ENCODE measurements around the gene ZKSCAN3. TPM values are rescaled to one million over a fixed set of nuclear protein-coding genes. Genes with fewer than 3 reads are reported as not detected.
A peak's percentile ranks its signal among the peaks of the same experiment; 100 is the strongest.

ZKSCAN3 gene
- total RNA-seq, 4 donors from 2014 or later = 0.29 to 12.3 (median 5.1) TPM

DNA sequence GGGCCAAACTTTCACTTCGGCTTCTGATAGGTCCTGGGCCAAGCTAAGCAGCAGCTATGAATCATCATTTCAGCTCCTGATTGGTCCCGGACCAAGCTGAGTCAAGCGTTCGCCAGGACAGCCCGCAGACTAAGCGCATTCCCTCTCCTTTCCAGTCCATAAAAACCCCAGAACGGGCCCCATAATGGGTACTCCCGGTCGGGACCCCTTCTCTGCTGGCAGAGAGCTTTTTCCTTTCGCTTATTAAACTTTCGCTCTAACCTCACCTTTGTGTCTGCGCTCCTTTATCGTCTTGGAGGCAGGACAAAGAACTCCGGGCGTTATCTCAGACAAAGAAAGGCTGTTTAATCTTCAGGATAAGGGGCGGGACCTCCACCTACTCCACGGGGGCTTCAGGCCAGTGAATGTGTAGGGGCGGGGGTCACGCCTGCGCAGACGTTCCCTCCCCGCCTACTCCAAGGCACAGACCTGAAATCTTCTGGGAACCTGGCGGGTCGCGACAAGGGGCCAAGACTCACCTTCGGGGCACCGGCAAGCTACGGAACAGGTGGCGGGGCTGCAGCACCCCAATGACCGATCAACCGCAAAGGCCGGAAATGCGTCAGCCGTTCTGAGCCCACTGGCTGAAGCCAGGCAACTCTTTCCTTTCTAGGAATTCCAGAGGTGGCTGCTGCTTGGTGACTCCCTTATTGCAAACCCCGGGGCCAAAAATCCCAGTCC lies 14.0 kb upstream of the ZKSCAN3 start, which contains the start of gene ZSCAN31:
TSS of gene ZSCAN31 (minus strand) at position 585 of the 720 bp plus-strand sequence. CDS start 6,465 bp downstream, outside the sequence.
- Histone ChIP-seq H3K36me3 (no peaks in the 10 kb centered on the region), H3K27ac (peak within 1 kb of the TSS; percentile 99), H3K9me3 (no peaks in the 10 kb centered on the region), H3K27me3 (no peaks in the 10 kb centered on the region), H3K4me1 (no peaks in the 10 kb centered on the region), H3K4me3 (peak within 1 kb of the TSS; percentile 75 to 79)
- peak; percentile 96 to 99 for DNase-seq
- intact Hi-C loops (cut with DNase I; ENCODE audit: low total_unique reads) = no loop called here
- TF ChIP-seq, protein P1, sequence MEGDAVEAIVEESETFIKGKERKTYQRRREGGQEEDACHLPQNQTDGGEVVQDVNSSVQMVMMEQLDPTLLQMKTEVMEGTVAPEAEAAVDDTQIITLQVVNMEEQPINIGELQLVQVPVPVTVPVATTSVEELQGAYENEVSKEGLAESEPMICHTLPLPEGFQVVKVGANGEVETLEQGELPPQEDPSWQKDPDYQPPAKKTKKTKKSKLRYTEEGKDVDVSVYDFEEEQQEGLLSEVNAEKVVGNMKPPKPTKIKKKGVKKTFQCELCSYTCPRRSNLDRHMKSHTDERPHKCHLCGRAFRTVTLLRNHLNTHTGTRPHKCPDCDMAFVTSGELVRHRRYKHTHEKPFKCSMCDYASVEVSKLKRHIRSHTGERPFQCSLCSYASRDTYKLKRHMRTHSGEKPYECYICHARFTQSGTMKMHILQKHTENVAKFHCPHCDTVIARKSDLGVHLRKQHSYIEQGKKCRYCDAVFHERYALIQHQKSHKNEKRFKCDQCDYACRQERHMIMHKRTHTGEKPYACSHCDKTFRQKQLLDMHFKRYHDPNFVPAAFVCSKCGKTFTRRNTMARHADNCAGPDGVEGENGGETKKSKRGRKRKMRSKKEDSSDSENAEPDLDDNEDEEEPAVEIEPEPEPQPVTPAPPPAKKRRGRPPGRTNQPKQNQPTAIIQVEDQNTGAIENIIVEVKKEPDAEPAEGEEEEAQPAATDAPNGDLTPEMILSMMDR (IDR thresholded peaks at IDR 0.05) = no peak
- TF ChIP-seq POLR2A (IDR thresholded peaks at IDR 0.05) = peak; percentile 60 to 78

- no peaks in the 10 kb centered on the region for H3K27me3 ChIP-seq
- no peaks in the 10 kb centered on the region for H3K9me3 ChIP-seq
- H3K27ac ChIP-seq = peak overlapping the region; percentile 99
- no peaks in the 10 kb centered on the region for H3K36me3 ChIP-seq
- H3K4me1 ChIP-seq = no peaks in the 10 kb centered on the region
- intact Hi-C loops (cut with DNase I; ENCODE audit: low total_unique reads) = no loop called here
- peak overlapping the region; percentile 75 to 79 for H3K4me3 ChIP-seq
- TF ChIP-seq, protein P1 (IDR thresholded peaks at IDR 0.05) = peak in 1 of 4 experiments; percentile 9
- no peak for TF ChIP-seq POLR2A (IDR thresholded peaks at IDR 0.05)
- peak in 1 of 2 donors; percentile 34 for DNase-seq
Observed at GRCh38 chr6:28336284-28337120, 13.2 kb upstream of the ZKSCAN3 start.

GRCh38 chr6:28337121-28337520 lies 12.6 kb upstream of the ZKSCAN3 start:
- Histone ChIP-seq H3K4me1 (no peaks in the 10 kb centered on the region), H3K4me3 (peak overlapping the region; percentile 75 to 79), H3K9me3 (no peaks in the 10 kb centered on the region), H3K27me3 (no peaks in the 10 kb centered on the region), H3K36me3 (no peaks in the 10 kb centered on the region), H3K27ac (peak overlapping the region; percentile 99)
- TF ChIP-seq, protein P1 (IDR thresholded peaks at IDR 0.05) = no peak
- TF ChIP-seq POLR2A (IDR thresholded peaks at IDR 0.05) = no peak
- no peak for DNase-seq
- intact Hi-C loops (cut with DNase I; ENCODE audit: low total_unique reads) = no loop called here

DNA sequence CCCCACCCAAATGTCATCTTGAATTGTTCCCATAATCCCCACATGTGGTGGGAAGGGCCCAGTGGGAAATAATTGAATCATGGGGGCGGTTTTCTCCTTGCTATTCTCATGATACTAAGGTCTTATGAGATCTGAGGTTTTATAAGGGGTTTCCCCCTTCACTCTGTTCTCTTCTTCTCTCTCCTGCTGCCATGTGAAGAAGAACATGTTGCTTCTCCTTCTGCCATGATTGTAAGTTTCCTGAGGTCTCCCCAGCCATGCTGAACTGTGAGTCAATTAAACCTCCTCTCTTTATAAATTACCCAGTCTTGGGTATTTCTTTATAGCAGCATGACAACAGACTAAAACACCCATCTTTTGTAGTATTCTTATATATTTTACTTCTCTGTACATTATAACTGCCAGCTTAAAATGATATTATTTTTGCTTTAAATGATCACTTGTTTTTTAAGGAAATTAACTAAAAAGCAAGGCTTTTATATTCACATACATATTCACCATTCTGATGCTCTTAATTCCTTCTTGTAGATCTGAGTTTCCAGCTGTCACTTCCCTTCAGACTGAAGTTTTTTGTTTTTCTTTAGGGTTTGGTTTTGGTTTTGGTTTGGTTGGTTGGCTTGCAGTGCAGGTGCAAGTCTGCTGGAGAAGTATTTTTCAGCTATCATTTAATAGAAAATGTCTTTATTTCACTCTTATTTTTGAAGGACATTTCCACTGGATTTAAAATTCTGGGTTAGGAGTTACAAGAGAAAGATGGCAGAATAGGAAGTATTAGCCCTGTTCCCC lies 9.2 kb upstream of the ZKSCAN3 start:
- H3K27me3 ChIP-seq = no peaks in the 10 kb centered on the region
- no peak overlapping the region for H3K4me3 ChIP-seq
- H3K9me3 ChIP-seq = no peaks in the 10 kb centered on the region
- H3K36me3 ChIP-seq = no peaks in the 10 kb centered on the region
- DNase-seq = no peak
- no peak for TF ChIP-seq POLR2A (IDR thresholded peaks at IDR 0.05)
- TF ChIP-seq, protein P1 (IDR thresholded peaks at IDR 0.05) = no peak
- H3K4me1 ChIP-seq = no peaks in the 10 kb centered on the region
- H3K27ac ChIP-seq = no peak overlapping the region
- intact Hi-C loops (cut with DNase I; ENCODE audit: low total_unique reads) = no loop called here
